Right kidney (tissue), 1 donor: ENCODE measurements around the gene LMCD1.

Experiments
- DNase-seq: peaks from one replicate; pipeline ENCODE4 v3.0.0-alpha.2; 2016

Gene LMCD1

GRCh38 chr3:8482960-8483665, 18.5 kb upstream of the LMCD1 start:
- no peak for DNase-seq

- DNase-seq: no peak
Measured at GRCh38 chr3:8484409-8485140, 17.0 kb upstream of the LMCD1 start.

GRCh38 chr3:8485141-8485870, 16.3 kb upstream of the LMCD1 start:
- DNase-seq: no peak

- DNase-seq: no peak
Measured at GRCh38 chr3:8485943-8486342, 15.7 kb upstream of the LMCD1 start.

GRCh38 chr3:8486434-8486833, 15.2 kb upstream of the LMCD1 start:
- DNase-seq: no peak

- no peak for DNase-seq
Measured at GRCh38 chr3:8486936-8487335, 14.7 kb upstream of the LMCD1 start.

- no peak for DNase-seq
Measured at GRCh38 chr3:8488411-8488810, 13.2 kb upstream of the LMCD1 start.

GRCh38 chr3:8488877-8489276, 12.7 kb upstream of the LMCD1 start:
- no peak for DNase-seq

GRCh38 chr3:8489278-8489792, 12.3 kb upstream of the LMCD1 start:
- DNase-seq: no peak

- no peak for DNase-seq
Measured at GRCh38 chr3:8490079-8490552, 11.5 kb upstream of the LMCD1 start.

GRCh38 chr3:8491271-8492144, 10.1 kb upstream of the LMCD1 start:
- DNase-seq: no peak

- DNase-seq: no peak
Measured at GRCh38 chr3:8492744-8493511, 8.7 kb upstream of the LMCD1 start.

GRCh38 chr3:8493744-8494143, 7.9 kb upstream of the LMCD1 start:
- DNase-seq: no peak

GRCh38 chr3:8494327-8494726, 7.3 kb upstream of the LMCD1 start:
- no peak for DNase-seq

GRCh38 chr3:8497582-8497981, 4.0 kb upstream of the LMCD1 start:
- DNase-seq: no peak

- peak; percentile 16 for DNase-seq
Measured at GRCh38 chr3:8499181-8499611, 2.4 kb upstream of the LMCD1 start.

GRCh38 chr3:8500319-8500988, 1.2 kb upstream of the LMCD1 start:
- peak; percentile 55 for DNase-seq

- DNase-seq: no peak
Measured at GRCh38 chr3:8500989-8501370, 643 bp upstream of the LMCD1 start.

GRCh38 chr3:8503461-8503860, 1.8 kb downstream of the LMCD1 start:
- peak; percentile 14 for DNase-seq

- peak; percentile 33 for DNase-seq
Measured at GRCh38 chr3:8503871-8504610, 2.4 kb downstream of the LMCD1 start.
